CD4-positive, alpha-beta T cell treated with Interleukin-6 for 4 hours (primary cell): ENCODE measurements around the gene CHML.
"Not testable (repeated sequence)": the region's sequence is repeated elsewhere in the genome, so short reads cannot be mapped to it uniquely, and the experiment has no call there.

Experiments
- DNase-seq: peaks from one replicate; pipeline ENCODE4 v3.0.0-alpha.2; 2020; ENCODE audit warnings: mixed read lengths

Gene CHML

GRCh38 chr1:241640149-241640866 lies at the start of gene CHML, which contains the start of gene OPN3:
TSS of gene CHML (minus strand) at chr1:241640369. CDS start at chr1:241635766, 4,603 bp downstream.
TSS of gene OPN3 (minus strand) at chr1:241640369. CDS start at chr1:241640254, 115 bp downstream.
- peak; percentile 95 for DNase-seq

GRCh38 chr1:241688940-241689368 lies 48.8 kb upstream of the CHML start:
- DNase-seq, result no peak

GRCh38 chr1:241684108-241684507 lies 43.9 kb upstream of the CHML start:
- no peak for DNase-seq

GRCh38 chr1:241682921-241683320 lies 42.8 kb upstream of the CHML start:
- no peak for DNase-seq

GRCh38 chr1:241681861-241682448 lies 41.8 kb upstream of the CHML start:
- not testable (repeated sequence) for DNase-seq

GRCh38 chr1:241679961-241680360 lies 39.8 kb upstream of the CHML start:
- no peak for DNase-seq

GRCh38 chr1:241679404-241679803 lies 39.2 kb upstream of the CHML start:
- no peak for DNase-seq

- DNase-seq, result no peak
Observed at GRCh38 chr1:241678536-241678935, 38.4 kb upstream of the CHML start.

GRCh38 chr1:241677201-241677600 lies 37.0 kb upstream of the CHML start:
- DNase-seq, result peak; percentile 40

GRCh38 chr1:241675983-241676382 lies 35.8 kb upstream of the CHML start:
- DNase-seq, result peak; percentile 27

- no peak for DNase-seq
Observed at GRCh38 chr1:241674805-241675384, 34.7 kb upstream of the CHML start.

GRCh38 chr1:241672301-241672700 lies 32.1 kb upstream of the CHML start:
- no peak for DNase-seq

GRCh38 chr1:241666419-241666818 lies 26.2 kb upstream of the CHML start:
- DNase-seq, result no peak

- DNase-seq, result no peak
Observed at GRCh38 chr1:241660424-241660972, 20.3 kb upstream of the CHML start.

GRCh38 chr1:241659016-241659415 lies 18.8 kb upstream of the CHML start:
- not testable (repeated sequence) for DNase-seq

GRCh38 chr1:241658081-241658793 lies 18.1 kb upstream of the CHML start:
- DNase-seq, result no peak

- no peak for DNase-seq
Observed at GRCh38 chr1:241654641-241655040, 14.5 kb upstream of the CHML start.

- no peak for DNase-seq
Observed at GRCh38 chr1:241654019-241654418, 13.8 kb upstream of the CHML start.

- no peak for DNase-seq
Observed at GRCh38 chr1:241652012-241652411, 11.8 kb upstream of the CHML start, which contains the start of gene WDR64. TSS of gene WDR64 (plus strand) at chr1:241652281. CDS start at chr1:241652485, 204 bp downstream.

- DNase-seq, result no peak
Observed at GRCh38 chr1:241648159-241648558, 8.0 kb upstream of the CHML start.

GRCh38 chr1:241647658-241648057 lies 7.5 kb upstream of the CHML start:
- DNase-seq, result no peak

GRCh38 chr1:241646201-241646600 lies 6.0 kb upstream of the CHML start:
- DNase-seq, result no peak

- DNase-seq, result no peak
Observed at GRCh38 chr1:241645199-241645598, 5.0 kb upstream of the CHML start.
